Suppressor macrophage (primary cell): ENCODE results near the gene UFSP1.

ENCODE experiments used
- DNase-seq, 4 experiments: peaks; one replicate each; pipeline ENCODE4 v3.0.0-alpha.2; 2020 to 2022

The UFSP1 gene

GRCh38 chr7:100880645-100881044 is 8.9 kb downstream of the UFSP1 start:
- DNase-seq: no peak

GRCh38 chr7:100879685-100880261 is 9.7 kb downstream of the UFSP1 start:
- DNase-seq: no peak

GRCh38 chr7:100878685-100879084 is 10.8 kb downstream of the UFSP1 start:
- no peak for DNase-seq

- DNase-seq: no peak
Measured at GRCh38 chr7:100878013-100878412, 11.5 kb downstream of the UFSP1 start.

- DNase-seq: peak; percentile 39 to 58 (median 48)
Measured at GRCh38 chr7:100875356-100875751, 14.2 kb downstream of the UFSP1 start.

GRCh38 chr7:100874577-100875355 is 14.7 kb downstream of the UFSP1 start, which contains the start of gene SRRT:
Gene SRRT (plus strand): TSS chr7:100875103. CDS start chr7:100875591, 488 bp downstream.
- peak; percentile 99 to 100 (median 99) for DNase-seq

- no peak for DNase-seq
Measured at GRCh38 chr7:100874300-100874576, 15.3 kb downstream of the UFSP1 start.

- no peak for DNase-seq
Measured at GRCh38 chr7:100873599-100874299, 15.8 kb downstream of the UFSP1 start.

- DNase-seq: no peak
Measured at GRCh38 chr7:100867776-100868485, 21.6 kb downstream of the UFSP1 start.

GRCh38 chr7:100867040-100867775 is 22.3 kb downstream of the UFSP1 start, which contains the start of gene TRIP6:
Gene TRIP6 (plus strand): TSS chr7:100867387. CDS start chr7:100867498, 111 bp downstream.
- peak; percentile 88 to 92 (median 90) for DNase-seq

- no peak for DNase-seq
Measured at GRCh38 chr7:100866729-100867039, 22.8 kb downstream of the UFSP1 start.

- DNase-seq: peak; percentile 47 to 76 (median 57)
Measured at GRCh38 chr7:100865938-100866728, 23.4 kb downstream of the UFSP1 start.

- no peak for DNase-seq
Measured at GRCh38 chr7:100865372-100865911, 24.1 kb downstream of the UFSP1 start.

- DNase-seq: no peak
Measured at GRCh38 chr7:100864263-100864845, 25.2 kb downstream of the UFSP1 start.

- DNase-seq: peak in 3 of 4 experiments; percentile 30 to 35 (median 31)
Measured at GRCh38 chr7:100863406-100863950, 26.0 kb downstream of the UFSP1 start.

GRCh38 chr7:100861616-100861985 is 27.9 kb downstream of the UFSP1 start:
- no peak for DNase-seq

- no peak for DNase-seq
Measured at GRCh38 chr7:100860702-100861615, 28.6 kb downstream of the UFSP1 start.

- no peak for DNase-seq
Measured at GRCh38 chr7:100859856-100860255, 29.7 kb downstream of the UFSP1 start.

GRCh38 chr7:100856871-100857282 is 32.6 kb downstream of the UFSP1 start:
- DNase-seq: no peak
